ENCODE results near the gene ID3.
A peak's percentile ranks its signal among the peaks of the same experiment; 100 is the strongest.
"Not testable (repeated sequence)": the region's sequence is repeated elsewhere in the genome, so short reads cannot be mapped to it uniquely, and the experiment has no call there.

Gene ID3

GRCh38 chr1:23555270-23555985 is 3.9 kb downstream of the ID3 start:
- intact Hi-C loops (cut with DNase I) = no loop called here
- peak in 1 of 10 donors; percentile 43 for DNase-seq

- peak; percentile 62 to 97 (median 80) for DNase-seq
- intact Hi-C loops (cut with DNase I) = no loop called here
Measured at GRCh38 chr1:23554481-23555269, 4.6 kb downstream of the ID3 start.

DNA sequence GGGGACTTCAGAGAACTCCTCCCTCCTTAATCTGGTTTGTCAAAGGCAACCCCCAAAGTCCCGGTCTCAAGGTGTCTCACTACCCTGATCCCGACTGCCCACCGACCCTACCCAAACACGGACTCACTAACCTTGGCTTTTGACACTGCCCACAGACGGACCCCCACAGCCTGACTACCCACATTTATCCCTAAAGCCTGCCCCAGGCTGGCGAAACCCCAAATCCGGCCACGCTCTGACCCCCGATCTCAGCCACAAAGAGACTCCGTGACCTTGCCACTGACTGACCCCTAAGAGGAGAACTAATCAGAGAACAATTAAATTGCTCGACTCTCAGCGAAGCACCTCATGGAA is 5.2 kb downstream of the ID3 start:
- DNase-seq = peak in 1 of 10 donors; percentile 75
- intact Hi-C loops (cut with DNase I) = no loop called here

GRCh38 chr1:23553231-23554126 is 5.8 kb downstream of the ID3 start:
- DNase-seq = peak in 1 of 10 donors; percentile 24
- intact Hi-C loops (cut with DNase I) = no loop called here

- intact Hi-C loops (cut with DNase I) = no loop called here
- DNase-seq = peak in 2 of 10 donors; percentile 2 to 7
Measured at GRCh38 chr1:23551849-23552248, 7.5 kb downstream of the ID3 start.

DNA sequence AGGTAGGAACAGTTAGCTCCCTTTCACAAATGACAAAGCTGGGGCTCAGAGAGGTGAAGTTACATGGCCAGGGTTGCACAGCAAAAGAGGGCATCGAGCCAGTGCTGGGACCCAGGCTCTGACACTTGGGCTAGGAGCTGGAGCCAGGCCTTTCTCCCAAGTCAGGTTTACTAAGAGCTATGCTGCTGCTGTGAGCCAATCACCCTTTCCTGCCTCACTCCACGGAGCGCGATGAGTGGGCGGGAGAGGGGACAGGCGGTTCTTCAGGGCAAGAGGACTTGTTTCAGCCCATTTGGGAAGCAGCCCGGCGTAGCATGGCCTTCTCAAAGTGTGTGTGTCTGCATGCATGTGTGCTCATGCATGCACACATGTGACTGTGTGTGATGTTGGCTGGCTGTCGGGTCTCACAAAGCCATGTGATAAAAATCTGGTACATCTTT is 10.6 kb downstream of the ID3 start:
- DNase-seq = peak in 2 of 10 donors; percentile 59 to 65
- intact Hi-C loops (cut with DNase I) = no loop called here

DNA sequence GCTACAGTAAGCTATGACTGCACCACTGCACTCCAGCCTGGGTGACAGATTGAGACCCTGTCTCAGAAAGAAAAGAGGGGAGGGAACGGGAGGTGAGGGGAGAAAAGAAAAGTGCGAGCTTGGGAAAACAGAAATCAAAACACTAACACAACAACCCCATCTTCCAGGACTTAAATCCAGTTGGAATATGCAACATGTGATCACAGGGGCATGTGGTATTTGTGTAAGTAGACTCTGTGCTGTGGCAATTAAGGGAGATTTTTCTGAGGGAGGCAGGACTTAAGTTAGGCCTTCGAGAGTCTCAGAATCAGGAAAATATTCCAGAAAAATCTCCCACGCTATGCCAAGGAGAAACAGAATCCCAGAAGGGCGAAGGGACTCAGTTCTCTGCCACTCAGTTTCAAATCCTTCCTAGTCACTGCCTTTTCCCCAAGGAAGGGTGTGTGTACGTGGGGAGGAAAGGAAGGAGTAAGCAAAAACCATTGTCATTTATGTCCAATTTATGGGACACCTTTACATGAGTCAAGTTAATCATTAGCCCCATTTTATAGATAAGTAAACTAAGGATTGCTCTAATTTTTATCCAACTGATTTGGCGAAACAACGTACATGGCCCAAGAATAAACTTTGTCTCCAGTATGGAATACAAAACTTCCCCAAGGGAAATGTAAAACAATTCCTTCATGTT is 12.3 kb downstream of the ID3 start:
- intact Hi-C loops (cut with DNase I) = no loop called here
- DNase-seq = peak in 1 of 10 donors; percentile 3

- intact Hi-C loops (cut with DNase I) = no loop called here
- DNase-seq = no peak
Measured at GRCh38 chr1:23545851-23546250, 13.4 kb downstream of the ID3 start.

- intact Hi-C loops (cut with DNase I) = loop anchor here (1.0 kb wide), 1 partner anchor 93 kb away; no protein-coding TSS in a partner anchor
- DNase-seq = peak in 8 of 10 donors; percentile 54 to 96 (median 74)
Measured at GRCh38 chr1:23544444-23545389, 14.6 kb downstream of the ID3 start.

DNA sequence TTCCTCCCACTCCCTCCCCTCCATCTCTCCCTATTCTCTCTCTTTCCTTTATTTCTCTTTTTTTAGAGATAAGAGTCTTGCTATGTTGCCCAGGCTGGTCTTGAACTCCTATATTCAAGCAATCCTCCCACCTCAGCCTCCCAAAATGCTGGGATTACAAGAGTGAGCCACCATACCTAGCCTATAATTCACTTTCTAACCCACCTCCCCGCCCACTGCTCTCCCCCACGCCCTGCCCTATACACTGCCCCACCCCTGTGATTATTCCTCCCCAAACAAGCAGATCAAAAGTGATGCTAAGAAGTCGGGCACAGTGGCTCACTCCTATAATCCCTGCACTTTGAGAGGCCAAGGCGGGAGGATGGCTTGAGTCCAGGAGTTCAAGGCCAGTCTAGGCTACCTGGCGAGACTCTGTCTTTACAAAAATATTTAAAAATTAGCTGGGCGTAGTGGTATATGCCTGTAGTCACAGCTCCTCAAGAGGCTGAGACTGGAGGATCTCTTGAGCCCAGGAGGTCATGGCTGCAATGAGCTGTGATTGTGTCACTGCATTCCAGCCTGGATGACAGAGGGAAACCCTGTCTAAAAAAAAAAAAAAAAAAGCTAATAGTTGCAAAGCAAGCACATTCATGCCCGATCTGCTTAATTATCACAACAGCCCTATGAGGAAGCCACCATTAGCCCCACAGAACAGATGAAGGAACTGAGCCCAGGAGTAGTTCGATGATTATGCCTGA is 15.4 kb downstream of the ID3 start:
- intact Hi-C loops (cut with DNase I) = loop anchor here (1.0 kb wide), 1 partner anchor 93 kb away; no protein-coding TSS in a partner anchor

GRCh38 chr1:23542940-23543339 is 16.4 kb downstream of the ID3 start:
- intact Hi-C loops (cut with DNase I); DNase-seq: not testable (repeated sequence)

More for the DNA sequence above, 15.4 kb downstream of the ID3 start:
- no peak for DNase-seq

DNA sequence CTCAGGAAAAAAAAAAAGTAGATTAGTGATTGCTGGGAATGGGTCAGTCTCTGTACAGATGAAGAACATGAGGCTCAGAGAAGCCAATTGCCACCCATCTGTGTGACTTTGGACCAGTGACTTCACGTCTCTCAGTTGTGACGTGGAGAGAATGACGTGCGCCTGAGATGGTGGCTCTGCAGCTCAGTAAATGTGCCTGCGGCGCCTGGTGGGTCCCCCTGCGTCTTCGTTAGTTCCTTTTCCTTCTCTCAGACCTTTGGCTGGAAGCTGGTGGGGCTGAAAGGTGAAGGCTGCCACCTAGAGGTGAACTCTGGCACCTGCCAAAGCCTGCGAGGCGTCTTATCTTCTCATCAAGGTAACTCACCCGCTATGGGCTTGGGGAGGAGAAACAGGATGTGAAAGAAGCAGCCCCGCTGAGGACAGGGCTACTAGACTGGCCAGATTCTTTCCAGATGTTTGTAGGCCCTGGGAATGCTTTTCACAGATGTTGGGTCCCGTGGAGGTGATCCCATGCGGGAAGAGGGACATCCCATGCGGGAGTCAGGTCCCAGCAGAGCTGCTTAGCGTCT is 19.5 kb downstream of the ID3 start:
- peak; percentile 74 to 97 (median 86) for DNase-seq
- intact Hi-C loops (cut with DNase I) = loop anchor here (1.0 to 10.0 kb wide), 2 partner anchors 42 to 195 kb away; partner anchors contain the start of gene HNRNPR

DNA sequence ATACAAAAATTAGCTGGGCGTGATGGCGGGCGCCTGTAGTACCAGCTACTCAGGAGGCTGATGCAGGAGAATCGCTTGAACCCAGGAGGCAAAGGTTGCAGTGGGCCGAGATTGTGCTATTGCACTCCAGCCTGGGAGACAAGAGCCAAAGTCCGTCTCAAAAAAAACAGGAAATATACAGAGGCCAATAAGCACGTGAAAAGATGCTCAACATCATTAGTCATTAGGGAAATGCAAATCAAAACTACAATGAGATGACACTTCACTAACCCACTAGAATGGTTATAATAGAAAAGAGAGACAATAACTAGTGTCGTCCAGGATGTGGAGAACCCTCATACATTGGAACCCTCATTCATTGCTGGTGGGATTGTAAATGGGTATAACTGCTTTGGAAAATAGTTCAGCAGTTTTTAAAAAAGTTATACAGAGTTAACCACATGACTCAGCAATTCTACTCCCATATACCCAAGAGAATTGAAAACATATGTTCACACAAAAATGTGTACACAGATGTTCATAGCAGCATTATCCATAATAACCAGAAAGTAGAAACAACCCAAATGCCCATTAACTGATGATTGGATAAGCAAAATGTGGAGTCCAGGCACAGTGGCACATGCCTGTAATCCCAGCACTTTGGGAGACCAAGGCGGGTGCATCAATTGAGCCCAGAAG is 21.9 kb downstream of the ID3 start:
- intact Hi-C loops (cut with DNase I) = loop anchor here (10.0 kb wide), 1 partner anchor 193 kb away; the partner anchor contains the start of gene HNRNPR
- no peak for DNase-seq

DNA sequence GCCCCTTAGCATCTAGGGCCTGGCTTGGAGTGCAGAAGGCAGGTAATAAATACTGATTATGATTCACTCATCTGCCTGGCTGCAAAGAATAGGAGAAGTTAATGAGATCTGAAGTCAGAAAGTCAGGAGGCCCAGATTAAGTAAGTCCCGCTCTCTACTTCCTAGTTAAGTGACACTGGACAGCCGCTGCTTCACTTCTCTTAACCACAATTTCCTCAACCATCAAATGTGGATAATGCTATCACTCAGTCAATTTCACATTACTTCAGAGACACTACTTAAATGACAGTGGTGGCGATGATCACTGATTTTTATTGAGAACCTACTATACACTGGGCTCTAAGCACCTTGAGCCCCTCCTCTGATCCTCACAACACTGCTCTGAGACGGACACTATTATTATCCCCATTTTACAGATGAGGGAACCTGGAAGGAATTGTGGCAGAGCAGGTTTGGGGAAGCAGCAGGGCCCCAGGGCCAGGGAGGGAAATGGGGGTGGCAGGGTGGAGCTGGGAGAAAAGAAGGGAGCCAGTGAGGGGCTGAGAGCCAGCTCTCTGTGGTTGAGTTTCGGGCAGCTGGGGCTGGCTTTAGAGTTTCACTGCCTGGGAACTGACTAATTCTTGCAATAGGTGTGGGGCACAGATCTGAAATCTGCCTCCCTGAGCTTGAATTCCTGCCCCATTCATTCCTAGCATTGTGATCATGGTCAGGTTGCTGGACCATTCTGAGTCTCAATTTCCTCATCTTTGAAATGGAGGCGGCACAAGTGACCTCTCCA is 25.9 kb downstream of the ID3 start:
- intact Hi-C loops (cut with DNase I) = loop anchor here (10.0 kb wide), 1 partner anchor 189 kb away; the partner anchor contains the start of gene HNRNPR
- peak in 1 of 10 donors; percentile 44 for DNase-seq

- DNase-seq = no peak
- intact Hi-C loops (cut with DNase I) = loop anchor here (10.0 kb wide), 1 partner anchor 187 kb away; the partner anchor contains the start of gene HNRNPR
Measured at GRCh38 chr1:23531562-23532094, 27.7 kb downstream of the ID3 start.
